Adrenal gland (tissue), 5 donors: Measurements from ENCODE around the gene LCE1B.

Source experiments
- POLR2A ChIP-seq, 2 donors: fragments of 450-650 bp; IDR thresholded peaks; one replicate each; pipeline ENCODE4 v1.6.1; 2017; ENCODE audit warnings: antibody characterized with exemption in 2 of 2, mild to moderate bottlenecking in 2 of 2, moderate library complexity in 1 of 2
- TF ChIP-seq, protein P1 (sequence below), 6 experiments: fragments of 450-650 bp in 4 of 6; fragments of 200-600 bp in 2 of 6; sonication (generic) in 1 of 6; IDR thresholded peaks; 1 replicate in 5 of 6; 2 replicates in 1 of 6; pipeline versions ENCODE4 v1.5.1 to v1.8.0; 2016 to 2021; ENCODE audit warnings: antibody characterized with exemption in 6 of 6, mild to moderate bottlenecking in 2 of 6, moderate library complexity in 1 of 6
- donor health status: DM: no; HTN: no; CAD: no.

DNA sequence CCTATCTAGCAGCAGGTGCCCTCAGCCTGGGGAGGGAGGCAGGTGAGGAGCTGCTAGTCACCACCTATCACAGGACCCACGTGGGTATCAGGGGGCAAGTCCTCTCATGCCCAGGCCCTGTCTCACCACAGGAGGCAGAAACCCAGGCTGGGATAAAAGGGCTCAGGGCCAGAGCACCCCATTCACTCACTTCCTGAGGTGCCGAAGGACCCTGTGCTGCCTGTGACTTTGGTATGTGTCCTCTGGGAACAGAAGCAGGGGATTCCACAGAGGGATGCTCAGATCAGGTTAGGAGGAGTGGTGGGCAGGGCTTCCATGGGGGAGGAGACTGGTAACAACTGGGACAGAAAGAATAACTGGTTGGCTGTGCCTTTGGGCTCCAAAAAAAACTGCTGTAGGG, 25.7 kb upstream of the LCE1B start, which contains the start of gene LCE1E:
- TF ChIP-seq, protein P1, sequence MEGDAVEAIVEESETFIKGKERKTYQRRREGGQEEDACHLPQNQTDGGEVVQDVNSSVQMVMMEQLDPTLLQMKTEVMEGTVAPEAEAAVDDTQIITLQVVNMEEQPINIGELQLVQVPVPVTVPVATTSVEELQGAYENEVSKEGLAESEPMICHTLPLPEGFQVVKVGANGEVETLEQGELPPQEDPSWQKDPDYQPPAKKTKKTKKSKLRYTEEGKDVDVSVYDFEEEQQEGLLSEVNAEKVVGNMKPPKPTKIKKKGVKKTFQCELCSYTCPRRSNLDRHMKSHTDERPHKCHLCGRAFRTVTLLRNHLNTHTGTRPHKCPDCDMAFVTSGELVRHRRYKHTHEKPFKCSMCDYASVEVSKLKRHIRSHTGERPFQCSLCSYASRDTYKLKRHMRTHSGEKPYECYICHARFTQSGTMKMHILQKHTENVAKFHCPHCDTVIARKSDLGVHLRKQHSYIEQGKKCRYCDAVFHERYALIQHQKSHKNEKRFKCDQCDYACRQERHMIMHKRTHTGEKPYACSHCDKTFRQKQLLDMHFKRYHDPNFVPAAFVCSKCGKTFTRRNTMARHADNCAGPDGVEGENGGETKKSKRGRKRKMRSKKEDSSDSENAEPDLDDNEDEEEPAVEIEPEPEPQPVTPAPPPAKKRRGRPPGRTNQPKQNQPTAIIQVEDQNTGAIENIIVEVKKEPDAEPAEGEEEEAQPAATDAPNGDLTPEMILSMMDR (IDR thresholded peaks at IDR 0.05) = no peak
- no peak for TF ChIP-seq POLR2A (IDR thresholded peaks at IDR 0.05)
